Endothelial cell (in vitro differentiated cells): ENCODE measurements around the gene KRTAP1-3. TPM values are rescaled to one million over a fixed set of nuclear protein-coding genes. Genes with fewer than 3 reads are reported as not detected.

ENCODE experiments used
- DNase-seq: peaks from one replicate; pipeline ENCODE4 v3.0.0; 2021; ENCODE audit warnings: low spot score
- H3K27ac Mint-ChIP-seq: one replicate; pipeline ENCODE4 v1.8.0; 2021; ENCODE audit warnings: mixed read lengths, inconsistent platforms; ENCODE audit not compliant: unreplicated experiment
- H3K27me3 Mint-ChIP-seq: one replicate; pipeline ENCODE4 v1.8.0; 2021; ENCODE audit warnings: mild to moderate bottlenecking, moderate library complexity, mixed read lengths, inconsistent platforms; ENCODE audit not compliant: unreplicated experiment
- H3K36me3 Mint-ChIP-seq: one replicate; pipeline ENCODE4 v1.8.0; 2021; ENCODE audit warnings: mild to moderate bottlenecking, low read depth, mixed read lengths, inconsistent platforms; ENCODE audit not compliant: unreplicated experiment
- H3K4me1 Mint-ChIP-seq: one replicate; pipeline ENCODE4 v1.8.0; 2021; ENCODE audit warnings: mild to moderate bottlenecking, mixed read lengths, inconsistent platforms; ENCODE audit not compliant: unreplicated experiment
- H3K4me3 Mint-ChIP-seq: one replicate; pipeline ENCODE4 v1.8.0; 2021; ENCODE audit warnings: mild to moderate bottlenecking, mixed read lengths, inconsistent platforms; ENCODE audit not compliant: unreplicated experiment
- H3K9me3 Mint-ChIP-seq: one replicate; pipeline ENCODE4 v1.8.0; 2021; ENCODE audit warnings: mixed read lengths, inconsistent platforms; ENCODE audit not compliant: unreplicated experiment
- total RNA-seq: library from RNA; stranded (reverse); fragmentation: NEBNext Ultra II Directional; extraction: Animal tissue kit (Norgen Biotek cat#: 25700); gene quantifications from one replicate; pipeline ENCODE4 v1.2.1, GENCODE V29; 2021; ENCODE audit not compliant: unreplicated experiment
- TF ChIP-seq, protein P1 (sequence below): fragments of 200-600 bp; sonication (generic); IDR thresholded peaks from one replicate; pipeline ENCODE4 v1.5.0; 2021; ENCODE audit warnings: antibody characterized with exemption; ENCODE audit not compliant: unreplicated experiment

Gene KRTAP1-3
- total RNA-seq, 1 donor from 2014 or later, result not detected

- H3K4me1 Mint-ChIP-seq, result no peaks in the 10 kb centered on the region
- DNase-seq, result no peak
- no peaks in the 10 kb centered on the region for H3K36me3 Mint-ChIP-seq
- H3K27ac Mint-ChIP-seq, result no peak overlapping the region
- TF ChIP-seq, protein P1, sequence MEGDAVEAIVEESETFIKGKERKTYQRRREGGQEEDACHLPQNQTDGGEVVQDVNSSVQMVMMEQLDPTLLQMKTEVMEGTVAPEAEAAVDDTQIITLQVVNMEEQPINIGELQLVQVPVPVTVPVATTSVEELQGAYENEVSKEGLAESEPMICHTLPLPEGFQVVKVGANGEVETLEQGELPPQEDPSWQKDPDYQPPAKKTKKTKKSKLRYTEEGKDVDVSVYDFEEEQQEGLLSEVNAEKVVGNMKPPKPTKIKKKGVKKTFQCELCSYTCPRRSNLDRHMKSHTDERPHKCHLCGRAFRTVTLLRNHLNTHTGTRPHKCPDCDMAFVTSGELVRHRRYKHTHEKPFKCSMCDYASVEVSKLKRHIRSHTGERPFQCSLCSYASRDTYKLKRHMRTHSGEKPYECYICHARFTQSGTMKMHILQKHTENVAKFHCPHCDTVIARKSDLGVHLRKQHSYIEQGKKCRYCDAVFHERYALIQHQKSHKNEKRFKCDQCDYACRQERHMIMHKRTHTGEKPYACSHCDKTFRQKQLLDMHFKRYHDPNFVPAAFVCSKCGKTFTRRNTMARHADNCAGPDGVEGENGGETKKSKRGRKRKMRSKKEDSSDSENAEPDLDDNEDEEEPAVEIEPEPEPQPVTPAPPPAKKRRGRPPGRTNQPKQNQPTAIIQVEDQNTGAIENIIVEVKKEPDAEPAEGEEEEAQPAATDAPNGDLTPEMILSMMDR, result no peak
- no peaks in the 10 kb centered on the region for H3K9me3 Mint-ChIP-seq
- no peak overlapping the region for H3K4me3 Mint-ChIP-seq
- H3K27me3 Mint-ChIP-seq, result peaks cover 4% of the 10 kb centered on the region
Observed at GRCh38 chr17:40997361-40997760, 37.3 kb downstream of the KRTAP1-3 start.

DNA sequence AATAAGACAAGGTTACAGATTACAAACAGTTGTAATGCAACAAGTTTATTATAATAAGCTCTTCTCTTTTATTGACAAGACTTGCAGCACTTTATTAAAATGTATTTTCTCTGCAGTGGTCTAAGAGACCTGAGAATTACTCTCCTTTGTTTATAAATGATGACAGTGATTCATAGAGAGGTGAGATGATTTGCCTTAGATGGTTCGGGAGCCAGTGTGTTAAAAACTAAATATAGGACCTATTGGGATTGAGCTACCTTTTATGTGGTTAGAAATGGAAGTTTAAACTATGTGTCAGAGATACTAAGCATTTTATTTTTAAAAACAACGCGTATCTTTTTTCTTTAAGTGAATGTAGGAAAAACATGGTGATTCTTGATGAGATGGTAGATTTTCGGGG, 37.8 kb downstream of the KRTAP1-3 start:
- Mint-ChIP-seq H3K4me1 (no peaks in the 10 kb centered on the region), H3K27ac (no peak overlapping the region), H3K9me3 (no peaks in the 10 kb centered on the region), H3K4me3 (no peak overlapping the region), H3K36me3 (no peaks in the 10 kb centered on the region), H3K27me3 (peaks cover 4% of the 10 kb centered on the region)
- no peak for DNase-seq
- TF ChIP-seq, protein P1, result no peak

- TF ChIP-seq, protein P1, result no peak
- no peak overlapping the region for H3K27ac Mint-ChIP-seq
- no peak for DNase-seq
- H3K9me3 Mint-ChIP-seq, result no peaks in the 10 kb centered on the region
- H3K36me3 Mint-ChIP-seq, result no peaks in the 10 kb centered on the region
- H3K4me1 Mint-ChIP-seq, result no peaks in the 10 kb centered on the region
- no peak overlapping the region for H3K4me3 Mint-ChIP-seq
- peaks cover 2% of the 10 kb centered on the region for H3K27me3 Mint-ChIP-seq
Observed at GRCh38 chr17:40995116-40995515, 39.6 kb downstream of the KRTAP1-3 start.

DNA sequence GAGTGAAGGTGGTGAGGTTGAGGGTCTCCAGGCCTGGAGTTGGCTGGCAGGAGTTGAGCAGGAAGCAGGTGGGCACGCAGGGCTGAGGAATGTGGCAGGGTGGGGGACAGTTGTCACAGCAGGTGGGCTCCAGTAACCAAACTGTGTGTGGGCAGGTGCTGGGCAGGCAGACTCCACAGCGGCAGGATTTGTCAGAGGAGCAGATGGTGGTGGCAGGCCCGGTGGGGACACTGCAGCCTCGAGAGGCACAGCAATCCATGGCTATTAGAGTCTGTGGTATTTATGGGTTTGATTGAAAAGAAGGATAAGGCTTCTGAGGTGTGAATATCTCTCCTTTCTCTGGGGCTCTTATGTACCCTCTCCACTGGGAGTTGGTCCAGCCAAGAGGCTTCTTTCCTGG, 40.8 kb downstream of the KRTAP1-3 start, which contains the start of gene KRTAP3-3:
TSS of gene KRTAP3-3 (minus strand) at position 326 of the 400 bp plus-strand sequence. CDS start at position 259, 67 bp downstream.
- Mint-ChIP-seq H3K27me3 (peaks cover 2% of the 10 kb centered on the region), H3K36me3 (no peaks in the 10 kb centered on the region), H3K4me1 (no peaks in the 10 kb centered on the region), H3K4me3 (no peak within 1 kb of the TSS), H3K27ac (no peak within 1 kb of the TSS), H3K9me3 (no peaks in the 10 kb centered on the region)
- DNase-seq, result no peak
- TF ChIP-seq, protein P1, result no peak

DNA sequence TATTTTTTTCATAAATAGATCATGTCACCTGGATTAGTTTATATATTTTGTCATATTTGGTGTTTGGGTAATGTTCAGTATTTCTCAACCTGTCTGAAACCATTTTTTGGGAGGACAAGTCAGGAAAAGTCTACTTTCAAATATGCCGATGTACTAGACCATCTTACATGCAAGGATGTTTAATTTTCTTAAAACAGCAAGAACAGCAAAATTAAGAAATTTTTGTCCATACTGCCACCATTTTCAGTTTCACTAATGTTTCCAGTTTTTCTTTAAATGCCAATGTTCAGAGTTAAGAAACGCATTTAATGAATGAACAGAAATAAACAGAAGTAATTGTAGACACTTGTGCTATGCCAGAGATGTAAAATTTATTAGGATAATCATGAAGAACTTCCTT, 41.6 kb downstream of the KRTAP1-3 start:
- TF ChIP-seq, protein P1, result no peak
- Mint-ChIP-seq H3K27ac (no peak overlapping the region), H3K4me3 (no peak overlapping the region), H3K36me3 (no peaks in the 10 kb centered on the region), H3K9me3 (no peaks in the 10 kb centered on the region), H3K4me1 (no peaks in the 10 kb centered on the region), H3K27me3 (peaks cover 2% of the 10 kb centered on the region)
- DNase-seq, result no peak
